Measurements from ENCODE around the gene LYSMD2. TPM values are rescaled to one million over a fixed set of nuclear protein-coding genes. Genes with fewer than 3 reads are reported as not detected.

Gene LYSMD2
- total and polyA plus RNA-seq, 9 donors: 8.9 to 16.4 (median 13.4) TPM

- Histone ChIP-seq H3K36me3 (no peaks in the 10 kb centered on the region), H3K9me3 (no peaks in the 10 kb centered on the region), H3K27ac (no peak overlapping the region), H3K27me3 (no peaks in the 10 kb centered on the region), H3K4me3 (no peak overlapping the region), H3K4me1 (ENCODE audit: insufficient read depth) (no peaks in the 10 kb centered on the region)
- intact Hi-C loops (cut with DNase I): no loop called here
- DNase-seq: no peak
- WGBS, 3 donors: 48 to 96% (median 95%) methylated on average over 2 of the region's 2 CpGs
- TF ChIP-seq POLR2A (IDR thresholded peaks at IDR 0.05) (no peak), CTCF (IDR thresholded peaks at IDR 0.05) (no peak), EP300 (IDR thresholded peaks at IDR 0.05) (no peak)
Measured at GRCh38 chr15:51781506-51781905, 44.1 kb upstream of the LYSMD2 start.

- WGBS, 3 donors: 83 to 100% (median 89%) methylated on average over 1 of the region's 1 CpG
- no peak for TF ChIP-seq CTCF (IDR thresholded peaks at IDR 0.05)
- TF ChIP-seq EP300 (IDR thresholded peaks at IDR 0.05): no peak
- TF ChIP-seq POLR2A (IDR thresholded peaks at IDR 0.05): no peak
- H3K4me1 ChIP-seq (ENCODE audit: insufficient read depth): no peaks in the 10 kb centered on the region
- H3K9me3 ChIP-seq: no peaks in the 10 kb centered on the region
- H3K4me3 ChIP-seq: no peak overlapping the region
- intact Hi-C loops (cut with DNase I): no loop called here
- H3K36me3 ChIP-seq: no peaks in the 10 kb centered on the region
- DNase-seq: no peak
- H3K27ac ChIP-seq: no peak overlapping the region
- no peaks in the 10 kb centered on the region for H3K27me3 ChIP-seq
Measured at GRCh38 chr15:51780636-51781035, 43.2 kb upstream of the LYSMD2 start.

GRCh38 chr15:51776952-51777569 lies 39.6 kb upstream of the LYSMD2 start:
- peak; percentile 37 to 73 (median 40) for DNase-seq
- Histone ChIP-seq H3K9me3 (no peaks in the 10 kb centered on the region), H3K4me3 (no peak overlapping the region), H3K27ac (no peak overlapping the region), H3K36me3 (no peaks in the 10 kb centered on the region), H3K27me3 (no peaks in the 10 kb centered on the region), H3K4me1 (ENCODE audit: insufficient read depth) (no peaks in the 10 kb centered on the region)
- 65 to 66% (median 65%) methylated on average over 6 of the region's 6 CpGs for WGBS, 3 donors
- intact Hi-C loops (cut with DNase I): loop anchor here (2.0 to 10.0 kb wide), 4 partner anchors 62 to 126 kb away; no protein-coding TSS in a partner anchor
- TF ChIP-seq EP300 (IDR thresholded peaks at IDR 0.05) (no peak), POLR2A (IDR thresholded peaks at IDR 0.05) (no peak), CTCF (IDR thresholded peaks at IDR 0.05) (peak; percentile 55 to 64 (median 56))

GRCh38 chr15:51775967-51776816 lies 38.7 kb upstream of the LYSMD2 start:
- TF ChIP-seq POLR2A (IDR thresholded peaks at IDR 0.05) (no peak), CTCF (IDR thresholded peaks at IDR 0.05) (peak; percentile 31 to 76 (median 68))
- H3K4me3 ChIP-seq: no peak overlapping the region
- no peaks in the 10 kb centered on the region for H3K36me3 ChIP-seq
- peak; percentile 30 to 58 (median 38) for DNase-seq
- H3K27me3 ChIP-seq: no peaks in the 10 kb centered on the region
- H3K4me1 ChIP-seq (ENCODE audit: insufficient read depth): no peaks in the 10 kb centered on the region
- intact Hi-C loops (cut with DNase I): loop anchor here (2.0 to 10.0 kb wide), 4 partner anchors 61 to 125 kb away; no protein-coding TSS in a partner anchor
- H3K27ac ChIP-seq: no peak overlapping the region
- no peaks in the 10 kb centered on the region for H3K9me3 ChIP-seq
- 55 to 60% (median 57%) methylated on average over 11 of the region's 11 CpGs for WGBS, 3 donors
